GM12873 (cell line): ENCODE results near the gene IRF7.

ENCODE experiments used
- TF ChIP-seq, protein P1 (sequence below): IDR thresholded peaks from 2 replicates; pipeline ENCODE4 v1.5.1; 2012; ENCODE audit warnings: low read depth, mild to moderate bottlenecking, moderate library complexity, low read length, control low read depth; ENCODE audit not compliant: insufficient read depth; ENCODE audit errors: missing control alignments

Gene IRF7

DNA sequence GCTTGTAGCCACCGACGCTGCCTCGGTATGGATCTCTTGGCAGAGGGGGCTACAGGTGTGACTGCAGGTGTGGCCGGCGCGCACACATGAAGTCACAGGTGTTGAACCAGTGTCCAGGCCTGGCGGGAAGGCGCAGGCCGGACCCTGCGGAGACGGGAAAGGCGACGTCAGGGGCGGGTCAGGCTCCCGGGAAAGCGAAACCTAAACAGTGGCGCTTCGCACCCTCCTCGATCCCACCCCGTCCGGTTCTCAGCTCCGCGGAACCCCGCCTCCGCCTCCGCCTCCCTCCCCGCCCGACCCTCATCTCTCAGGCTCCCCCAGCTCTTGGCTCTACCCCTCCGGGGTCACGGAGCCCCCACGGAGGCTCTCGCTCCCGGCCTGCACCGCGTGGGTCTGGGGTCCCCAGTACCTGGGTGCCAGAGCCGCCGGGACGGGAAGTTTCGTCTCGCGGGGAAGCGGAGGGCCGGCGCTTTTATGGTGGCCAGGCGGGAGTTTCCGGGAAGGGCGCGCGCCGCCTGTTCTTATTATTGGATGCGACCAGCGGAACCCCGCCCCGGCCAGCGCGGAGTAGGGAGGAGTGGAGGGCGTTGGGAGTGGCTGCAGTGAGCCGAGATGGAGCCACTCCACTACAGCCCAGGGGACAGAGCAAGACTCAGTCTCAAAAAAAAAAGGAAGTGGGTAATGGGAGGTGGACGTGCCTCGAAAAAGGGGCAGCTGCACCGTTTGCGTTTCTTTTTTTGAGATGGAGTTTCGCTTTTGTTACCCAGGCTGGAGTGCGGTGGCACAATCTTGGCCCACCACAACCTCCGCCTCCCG, at the start of gene IRF7:
TSS of gene IRF7 (minus strand) at position 447 of the 816 bp plus-strand sequence. CDS start 586 bp downstream, outside the sequence.
- TF ChIP-seq, protein P1, sequence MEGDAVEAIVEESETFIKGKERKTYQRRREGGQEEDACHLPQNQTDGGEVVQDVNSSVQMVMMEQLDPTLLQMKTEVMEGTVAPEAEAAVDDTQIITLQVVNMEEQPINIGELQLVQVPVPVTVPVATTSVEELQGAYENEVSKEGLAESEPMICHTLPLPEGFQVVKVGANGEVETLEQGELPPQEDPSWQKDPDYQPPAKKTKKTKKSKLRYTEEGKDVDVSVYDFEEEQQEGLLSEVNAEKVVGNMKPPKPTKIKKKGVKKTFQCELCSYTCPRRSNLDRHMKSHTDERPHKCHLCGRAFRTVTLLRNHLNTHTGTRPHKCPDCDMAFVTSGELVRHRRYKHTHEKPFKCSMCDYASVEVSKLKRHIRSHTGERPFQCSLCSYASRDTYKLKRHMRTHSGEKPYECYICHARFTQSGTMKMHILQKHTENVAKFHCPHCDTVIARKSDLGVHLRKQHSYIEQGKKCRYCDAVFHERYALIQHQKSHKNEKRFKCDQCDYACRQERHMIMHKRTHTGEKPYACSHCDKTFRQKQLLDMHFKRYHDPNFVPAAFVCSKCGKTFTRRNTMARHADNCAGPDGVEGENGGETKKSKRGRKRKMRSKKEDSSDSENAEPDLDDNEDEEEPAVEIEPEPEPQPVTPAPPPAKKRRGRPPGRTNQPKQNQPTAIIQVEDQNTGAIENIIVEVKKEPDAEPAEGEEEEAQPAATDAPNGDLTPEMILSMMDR, result no peak

DNA sequence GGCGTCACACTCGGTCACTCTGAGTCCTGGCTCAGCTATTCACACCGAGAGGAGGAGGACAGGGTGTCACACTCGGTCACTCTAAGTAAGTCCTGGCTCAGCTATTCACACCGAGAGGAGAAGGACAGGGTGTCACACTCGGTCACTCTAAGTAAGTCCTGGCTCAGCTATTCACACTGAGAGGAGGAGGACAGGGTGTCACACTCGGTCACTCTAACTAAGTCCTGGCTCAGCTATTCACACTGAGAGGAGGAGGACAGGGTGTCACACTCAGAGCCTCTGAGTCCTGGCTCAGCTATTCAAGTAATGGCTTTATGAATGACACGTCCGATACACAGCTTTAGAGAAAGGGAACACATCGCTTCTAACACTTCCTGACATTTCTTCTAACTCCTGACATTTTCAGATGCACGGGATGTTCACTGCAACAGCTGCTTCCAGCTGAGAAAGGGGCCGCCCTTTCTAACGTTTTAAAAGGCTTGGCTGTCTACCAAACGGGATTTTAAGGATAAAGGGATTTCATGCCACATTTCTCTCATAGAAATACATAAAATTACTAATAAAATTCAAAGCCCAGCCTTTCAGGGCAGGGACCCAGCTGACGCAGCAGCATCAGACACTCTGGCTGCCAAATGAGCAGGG, 49.4 kb upstream of the IRF7 start:
- TF ChIP-seq, protein P1, result no peak

DNA sequence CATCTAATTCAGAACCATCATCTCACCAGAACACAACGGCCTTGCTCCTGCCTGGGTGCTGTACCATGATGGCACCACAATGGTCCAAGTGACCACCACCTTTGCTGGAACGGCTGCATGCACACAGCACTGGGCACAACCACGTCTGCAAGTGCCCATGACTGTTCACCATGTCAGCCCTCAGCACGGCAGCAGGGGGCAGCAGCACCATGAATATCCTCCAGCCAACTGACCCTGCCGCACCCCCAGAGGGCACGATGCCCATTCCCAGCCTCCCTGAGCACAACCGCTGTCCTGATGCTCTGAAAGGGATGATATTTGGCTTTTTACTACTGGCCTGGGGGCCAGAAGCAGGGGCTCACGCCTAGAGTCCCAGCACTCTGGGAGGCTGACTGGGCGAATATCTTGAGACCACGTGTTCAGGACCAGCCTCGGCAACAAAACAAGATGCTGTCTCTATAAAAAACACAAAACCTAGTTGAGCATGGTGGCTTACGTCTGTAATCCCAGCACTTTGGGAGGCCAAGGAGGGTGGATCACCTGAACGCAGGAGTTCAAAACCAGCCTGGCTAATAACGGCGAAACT, 47.0 kb upstream of the IRF7 start:
- TF ChIP-seq, protein P1, result peak; percentile 94

DNA sequence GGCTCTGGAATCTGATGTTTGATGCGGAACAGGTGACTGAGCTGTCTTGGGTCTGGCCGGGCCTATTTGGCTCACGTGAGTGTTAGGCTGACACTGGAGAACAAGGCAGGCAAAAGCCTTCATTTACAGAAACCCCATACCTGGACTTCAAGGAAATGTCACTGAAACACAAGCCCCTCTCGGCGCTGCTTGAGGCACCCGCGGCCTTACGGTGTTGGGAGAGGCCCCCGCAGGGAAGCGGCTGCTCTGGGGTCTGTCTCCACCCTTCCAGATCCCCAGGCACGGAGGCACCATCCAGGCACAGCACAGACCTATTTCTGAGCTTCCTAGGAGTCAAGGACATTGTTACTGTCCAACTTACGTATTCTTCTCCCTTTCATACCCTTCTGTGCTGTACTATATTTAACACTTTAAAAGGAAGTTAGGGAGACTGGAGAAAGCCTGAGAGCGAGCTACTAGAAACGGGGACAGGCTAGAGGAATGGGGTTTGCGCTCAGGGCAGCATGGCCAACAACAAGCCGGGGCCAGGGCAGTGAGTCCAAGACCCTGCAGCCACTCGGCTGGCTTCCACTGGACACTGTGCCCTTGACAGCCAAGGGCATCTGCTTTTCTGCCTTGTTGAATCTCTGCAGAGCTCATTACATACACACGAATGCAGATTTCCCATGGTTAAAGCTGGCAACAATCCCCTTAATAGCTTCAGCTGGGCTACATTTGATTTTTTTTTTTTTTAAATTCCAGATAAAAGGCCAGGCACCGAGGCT, 45.1 kb upstream of the IRF7 start:
- TF ChIP-seq, protein P1, result no peak

DNA sequence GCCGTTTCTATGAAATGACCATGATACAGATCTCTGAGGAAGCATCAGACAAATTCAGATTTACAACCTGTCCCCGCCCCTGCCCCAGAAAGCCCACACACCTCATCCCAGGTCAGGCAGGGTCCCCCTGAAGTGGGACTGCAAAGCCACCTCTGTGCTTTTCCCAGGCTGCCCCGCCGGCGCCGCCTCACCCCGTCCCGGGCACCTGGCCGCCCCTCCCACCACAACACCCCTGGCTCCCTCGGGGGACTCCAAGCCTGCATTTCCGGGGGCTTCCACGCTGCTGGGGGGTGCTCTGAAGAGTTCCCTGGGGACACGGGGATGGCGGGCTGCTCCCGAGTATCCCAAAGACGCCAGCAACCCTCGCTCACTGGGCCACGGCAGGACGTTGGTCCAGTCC, 44.5 kb upstream of the IRF7 start:
- TF ChIP-seq, protein P1, result no peak

DNA sequence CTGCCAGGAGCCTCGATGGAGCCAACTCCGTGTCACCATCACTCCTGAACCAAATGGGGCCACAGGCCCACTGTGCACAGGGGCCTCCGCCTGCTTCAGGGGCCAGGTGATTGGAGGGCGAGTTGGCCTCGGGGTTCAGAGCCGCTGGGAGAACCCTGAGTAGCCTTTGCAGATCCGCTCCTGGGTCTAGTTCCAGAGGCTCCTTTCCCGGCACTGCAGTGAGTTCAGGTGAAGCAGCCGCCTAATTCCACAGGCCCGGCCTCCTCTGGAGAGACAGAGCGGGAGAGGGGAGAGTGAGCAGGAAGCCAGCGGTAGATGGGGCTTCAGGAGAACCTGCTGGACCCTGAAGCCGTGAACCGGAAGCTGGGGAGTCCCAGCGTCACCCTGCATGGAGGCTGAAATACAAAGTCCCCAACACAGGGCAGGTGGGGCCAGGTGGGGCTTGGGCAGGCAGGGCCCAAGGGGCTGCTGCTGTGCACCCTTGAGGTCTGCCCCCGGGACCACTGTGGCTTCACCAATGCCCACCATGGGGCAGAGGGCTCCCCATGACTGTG, 43.9 kb upstream of the IRF7 start:
- TF ChIP-seq, protein P1, result no peak
